GM23338 (cell line): Measurements from ENCODE around the gene PCSK6. TPM values are rescaled to one million over a fixed set of nuclear protein-coding genes. Genes with fewer than 3 reads are reported as not detected.

ENCODE experiments used
- ATAC-seq: fragments of 200-7000 bp; cut with Tn5 transposase; 3 replicates; pipeline ENCODE4 v1.9.1; 2020
- DNase-seq: peaks from one replicate; pipeline ENCODE4 v3.0.0-alpha.2; 2015; ENCODE audit warnings: low spot score
- H2AFZ ChIP-seq: fragments of 200-600 bp; sonication (generic); 2 replicates; pipeline ENCODE4 v1.8.0; 2016; ENCODE audit warnings: antibody characterized with exemption, mild to moderate bottlenecking, moderate library complexity
- H3F3A ChIP-seq: fragments of 200-600 bp; sonication (generic); replicated peaks from 2 replicates; pipeline ENCODE4 v1.8.0; 2017; ENCODE audit warnings: antibody characterized with exemption, mixed run types, low read depth
- H3K27ac ChIP-seq: fragments of 200-600 bp; sonication (generic); 2 replicates; pipeline ENCODE4 v1.6.1; 2016; ENCODE audit warnings: low read depth
- H3K27me3 ChIP-seq: fragments of 200-600 bp; sonication (generic); 2 replicates; pipeline ENCODE4 v1.8.0; 2016; ENCODE audit warnings: mild to moderate bottlenecking, mixed run types, moderate library complexity; ENCODE audit not compliant: insufficient read depth
- H3K36me3 ChIP-seq: fragments of 200-600 bp; sonication (generic); 2 replicates; pipeline ENCODE4 v1.8.0; 2016; ENCODE audit warnings: mild to moderate bottlenecking; ENCODE audit not compliant: insufficient read depth
- H3K4me1 ChIP-seq: fragments of 200-600 bp; sonication (generic); 2 replicates; pipeline ENCODE4 v1.8.0; 2016; ENCODE audit warnings: mild to moderate bottlenecking, moderate library complexity; ENCODE audit not compliant: insufficient read depth
- H3K4me2 ChIP-seq: fragments of 200-600 bp; sonication (generic); 2 replicates; pipeline ENCODE4 v1.7.1; 2017; ENCODE audit warnings: mixed run types
- H3K4me3 ChIP-seq: fragments of 200-600 bp; sonication (generic); 2 replicates; pipeline ENCODE4 v1.6.1; 2016; ENCODE audit warnings: mixed run types
- H3K79me2 ChIP-seq: fragments of 200-600 bp; sonication (generic); replicated peaks from 2 replicates; pipeline ENCODE4 v1.8.0; 2017; ENCODE audit warnings: mild to moderate bottlenecking; ENCODE audit not compliant: insufficient read depth
- H3K9me2 ChIP-seq: fragments of 200-600 bp; sonication (generic); 2 replicates; pipeline ENCODE4 v1.8.0; 2017; ENCODE audit not compliant: insufficient read depth
- H4K20me1 ChIP-seq: fragments of 200-600 bp; sonication (generic); replicated peaks from 2 replicates; pipeline ENCODE4 v1.8.0; 2017; ENCODE audit warnings: mild to moderate bottlenecking; ENCODE audit not compliant: insufficient read depth
- H3K27ac Mint-ChIP-seq: 2 replicates; pipeline ENCODE4 v1.8.0; 2020; ENCODE audit warnings: inconsistent platforms, mild to moderate bottlenecking, moderate library complexity, mixed read lengths
- H3K27me3 Mint-ChIP-seq: 3 replicates; pipeline ENCODE4 v1.8.0; 2022; ENCODE audit warnings: low read depth, mild to moderate bottlenecking, moderate library complexity, mixed read lengths, inconsistent platforms; ENCODE audit not compliant: insufficient read depth, poor library complexity
- H3K36me3 Mint-ChIP-seq: 3 replicates; pipeline ENCODE4 v1.8.0; 2021; ENCODE audit warnings: low read depth, mild to moderate bottlenecking, inconsistent platforms, moderate library complexity, mixed read lengths
- H3K4me1 Mint-ChIP-seq: 3 replicates; pipeline ENCODE4 v1.8.0; 2020; ENCODE audit warnings: mild to moderate bottlenecking, inconsistent platforms, mixed read lengths
- H3K4me3 Mint-ChIP-seq: 3 replicates; pipeline ENCODE4 v1.8.0; 2021; ENCODE audit warnings: moderate library complexity, mild to moderate bottlenecking, inconsistent platforms, mixed read lengths
- H3K9me3 Mint-ChIP-seq: 3 replicates; pipeline ENCODE4 v1.8.0; 2020; ENCODE audit warnings: moderate library complexity, mild to moderate bottlenecking, inconsistent platforms, mixed read lengths
- CREB1 ChIP-seq: fragments of 250-450 bp; sonication (Bioruptor Pico); IDR thresholded peaks from 2 replicates; pipeline ENCODE4 v1.5.0; 2020; ENCODE audit warnings: low read depth, mild to moderate bottlenecking, moderate library complexity
- CTCF ChIP-seq, 2 experiments: fragments of 200-600 bp in 1 of 2; sonication (generic) in 1 of 2; conservative IDR thresholded peaks; 2 replicates each; pipeline versions ENCODE4 v1.5.1 to v1.6.1; 2016 to 2017; ENCODE audit warnings: antibody characterized with exemption in 2 of 2, low read depth in 2 of 2, mild to moderate bottlenecking in 2 of 2, moderate library complexity in 1 of 2
- ETS1 ChIP-seq: IDR thresholded peaks from 2 replicates; pipeline ENCODE4 v1.6.1; 2016; ENCODE audit warnings: antibody characterized with exemption
- EZH2 ChIP-seq: fragments of 200-600 bp; sonication (generic); IDR thresholded peaks from one replicate; pipeline ENCODE4 v1.8.0; 2017; ENCODE audit warnings: antibody characterized with exemption, mild to moderate bottlenecking, low read depth; ENCODE audit not compliant: unreplicated experiment
- EZH2phosphoT487 ChIP-seq: fragments of 200-600 bp; sonication (generic); IDR thresholded peaks from one replicate; pipeline ENCODE4 v1.8.1; 2018; ENCODE audit warnings: antibody characterized with exemption; ENCODE audit not compliant: unreplicated experiment
- JUNB ChIP-seq: IDR thresholded peaks from one replicate; pipeline ENCODE4 v1.6.1; 2016; ENCODE audit warnings: antibody characterized with exemption; ENCODE audit not compliant: unreplicated experiment
- NANOG ChIP-seq: IDR thresholded peaks from 2 replicates; pipeline ENCODE4 v1.6.1; 2016; ENCODE audit warnings: antibody characterized with exemption, borderline replicate concordance
- POLR2AphosphoS5 ChIP-seq: IDR thresholded peaks from 2 replicates; pipeline ENCODE4 v1.6.1; 2016; ENCODE audit warnings: antibody characterized with exemption, low read depth
- REST ChIP-seq: IDR thresholded peaks from one replicate; pipeline ENCODE4 v1.6.1; 2018; ENCODE audit warnings: antibody characterized with exemption; ENCODE audit not compliant: unreplicated experiment
- STAT1 ChIP-seq: IDR thresholded peaks from one replicate; pipeline ENCODE4 v1.6.1; 2016; ENCODE audit warnings: antibody characterized with exemption; ENCODE audit not compliant: unreplicated experiment
- ZNF114 ChIP-seq: fragments of 250-450 bp; sonication (Bioruptor Pico); IDR thresholded peaks from 2 replicates; pipeline ENCODE4 v1.5.0; 2020; ENCODE audit warnings: mild to moderate bottlenecking, moderate library complexity
- ZNF331 ChIP-seq: fragments of 250-450 bp; sonication (Bioruptor Pico); IDR thresholded peaks from 2 replicates; pipeline ENCODE4 v1.5.0; 2020; ENCODE audit warnings: low read depth, mild to moderate bottlenecking, moderate library complexity
- ZNF462 ChIP-seq: fragments of 250-450 bp; sonication (Bioruptor Pico); IDR thresholded peaks from 2 replicates; pipeline ENCODE4 v1.5.0; 2020; ENCODE audit warnings: mild to moderate bottlenecking, moderate library complexity
- polyA plus RNA-seq: library from polyadenylated mRNA; unstranded; fragments of >200 nt; fragmentation: Nextera tagmentation; extraction: Ambion mirVana; gene quantifications from 2 replicates; pipeline ENCODE4 v1.2.1, GENCODE V29; 2016
- total RNA-seq: library from RNA; depleted of rRNA; stranded (reverse); fragments of >200 nt; shearing (Covaris generic); gene quantifications from 2 replicates; pipeline ENCODE4 v1.2.3, GENCODE V29; 2014

The PCSK6 gene
- total and polyA plus RNA-seq, 2 experiments from 2014 or later, result 1.7 to 6.7 TPM

- Mint-ChIP-seq H3K27ac (no peak overlapping the region), H3K27me3 (peaks cover 15% of the 10 kb centered on the region), H3K36me3 (no peaks in the 10 kb centered on the region), H3K4me3 (no peak overlapping the region), H3K4me1 (peaks cover 11% of the 10 kb centered on the region), H3K9me3 (no peaks in the 10 kb centered on the region)
- Histone ChIP-seq H3K27ac (no peak overlapping the region), H3K4me1 (no peaks in the 10 kb centered on the region), H3F3A (no peaks in the 10 kb centered on the region), H2AFZ (no peak overlapping the region), H3K36me3 (no peaks in the 10 kb centered on the region), H3K4me2 (no peak overlapping the region), H3K79me2 (no peaks in the 10 kb centered on the region), H4K20me1 (no peaks in the 10 kb centered on the region), H3K27me3 (no peaks in the 10 kb centered on the region), H3K4me3 (no peak overlapping the region), H3K9me2 (no peaks in the 10 kb centered on the region)
- no peak for ATAC-seq
- DNase-seq, result no peak
- no peak for TF ChIP-seq CTCF (conservative IDR thresholded peaks at IDR 0.05; ENCODE audit: low read depth in 2 of 2)
- TF ChIP-seq EZH2, result no peak
- TF ChIP-seq ZNF462 (CRISPR knock-in tag), result no peak
- TF ChIP-seq POLR2AphosphoS5, result no peak
- no peak for TF ChIP-seq EZH2phosphoT487
- no peak for TF ChIP-seq CREB1
- TF ChIP-seq ETS1, result no peak
- TF ChIP-seq REST, result no peak
- TF ChIP-seq ZNF331 (CRISPR knock-in tag), result no peak
- no peak for TF ChIP-seq NANOG
- TF ChIP-seq STAT1, result no peak
- no peak for TF ChIP-seq JUNB
- no peak for TF ChIP-seq ZNF114 (CRISPR knock-in tag)
Measured at GRCh38 chr15:101476756-101477155, 12.8 kb downstream of the PCSK6 start.
